Gastroesophageal sphincter (tissue), 3 donors: ENCODE measurements around the gene ERBB2.

Experiments
- CTCF ChIP-seq, 4 experiments: fragments of 200-600 bp in 2 of 4; fragments of 450-650 bp in 2 of 4; sonication (generic) in 1 of 4; IDR thresholded peaks; one replicate each; pipeline ENCODE4 v1.5.1; 2017 to 2019; ENCODE audit warnings: antibody characterized with exemption in 4 of 4, mild to moderate bottlenecking in 2 of 4, moderate library complexity in 2 of 4
- EP300 ChIP-seq: sonication (generic); formaldehyde crosslinking; IDR thresholded peaks from one replicate; pipeline ENCODE4 v1.6.1; 2017; ENCODE audit warnings: antibody characterized with exemption, mild to moderate bottlenecking
- POLR2A ChIP-seq, 2 donors: fragments of 450-650 bp; IDR thresholded peaks; one replicate each; pipeline ENCODE4 v1.6.1; 2017; ENCODE audit warnings: antibody characterized with exemption in 2 of 2, mild to moderate bottlenecking in 2 of 2, moderate library complexity in 1 of 2
- POLR2AphosphoS5 ChIP-seq: sonication (generic); formaldehyde crosslinking; IDR thresholded peaks from one replicate; pipeline ENCODE4 v1.6.1; 2017; ENCODE audit warnings: antibody characterized with exemption

- no peak for TF ChIP-seq CTCF (IDR thresholded peaks at IDR 0.05)
- TF ChIP-seq POLR2A (IDR thresholded peaks at IDR 0.05), result no peak
- TF ChIP-seq EP300, result no peak
- no peak for TF ChIP-seq POLR2AphosphoS5
These were observed 63.4 kb downstream of the ERBB2 start for GRCh38 chr17:39763051-39763820.
